Parathyroid adenoma (tissue), 2 donors: ENCODE data around the gene SUV39H2.
"Not testable (repeated sequence)": the region's sequence is repeated elsewhere in the genome, so short reads cannot be mapped to it uniquely, and the experiment has no call there.

Source experiments
- H2AFZ ChIP-seq: fragments of 300-600 bp; sonication (generic); one replicate; pipeline ENCODE4 v1.7.0; 2017; ENCODE audit warnings: antibody characterized with exemption, mild to moderate bottlenecking
- H3K27ac ChIP-seq: fragments of 300-600 bp; sonication (generic); one replicate; pipeline ENCODE4 v1.7.0; 2017
- H3K27me3 ChIP-seq: fragments of 300-600 bp; sonication (generic); one replicate; pipeline ENCODE4 v1.7.0; 2017; ENCODE audit warnings: low read length; ENCODE audit not compliant: control insufficient read depth, insufficient read depth
- H3K36me3 ChIP-seq: fragments of 300-600 bp; sonication (generic); one replicate; pipeline ENCODE4 v1.7.0; 2017; ENCODE audit warnings: low read length; ENCODE audit not compliant: control insufficient read depth, insufficient read depth
- H3K4me1 ChIP-seq: fragments of 300-600 bp; sonication (generic); one replicate; pipeline ENCODE4 v1.7.0; 2017; ENCODE audit warnings: control low read depth
- H3K4me2 ChIP-seq: fragments of 300-600 bp; sonication (generic); one replicate; pipeline ENCODE4 v1.7.0; 2017; ENCODE audit warnings: low read length
- H3K4me3 ChIP-seq: fragments of 300-600 bp; sonication (generic); one replicate; pipeline ENCODE4 v1.7.0; 2017; ENCODE audit warnings: low read depth, low read length
- H3K79me2 ChIP-seq: fragments of 300-600 bp; sonication (generic); one replicate; pipeline ENCODE4 v1.7.0; 2017; ENCODE audit warnings: control low read depth
- H3K9ac ChIP-seq: fragments of 300-600 bp; sonication (generic); one replicate; pipeline ENCODE4 v1.7.0; 2017; ENCODE audit warnings: mild to moderate bottlenecking
- H3K9me3 ChIP-seq: fragments of 300-600 bp; sonication (generic); one replicate; pipeline ENCODE4 v1.7.0; 2017; ENCODE audit warnings: low read length; ENCODE audit not compliant: control insufficient read depth
- TF ChIP-seq, protein P1 (sequence below): fragments of 300-600 bp; sonication (generic); IDR thresholded peaks from one replicate; pipeline ENCODE4 v1.7.0; 2017; ENCODE audit warnings: antibody characterized with exemption, mild to moderate bottlenecking
- donor health status: primary hyperparathyroidism.

Gene SUV39H2

DNA sequence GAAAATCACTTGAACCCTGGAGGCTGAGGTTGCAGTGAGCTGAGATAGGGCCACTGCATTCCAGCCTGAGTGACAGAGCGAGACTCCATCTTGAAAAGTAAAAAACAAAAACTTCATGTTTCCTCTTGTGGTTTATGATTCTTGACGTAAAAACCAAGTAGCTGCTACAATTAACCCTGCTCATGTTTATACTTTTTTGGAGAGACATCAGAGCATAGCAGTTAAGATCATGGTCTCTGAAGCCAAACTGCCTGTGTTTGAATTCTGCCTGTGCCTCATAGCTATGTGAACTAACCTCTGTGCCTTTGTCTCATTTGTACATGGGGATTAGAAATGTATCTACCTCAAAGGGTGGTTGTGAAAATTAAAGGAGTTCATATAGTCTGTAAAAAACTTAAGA, 27.2 kb downstream of the SUV39H2 start:
- Histone ChIP-seq H3K27ac (no peak overlapping the region), H3K79me2 (no peaks in the 10 kb centered on the region), H3K9me3 (no peaks in the 10 kb centered on the region), H3K36me3 (no peaks in the 10 kb centered on the region), H3K9ac (no peak overlapping the region), H3K27me3 (no peaks in the 10 kb centered on the region), H2AFZ (no peak overlapping the region), H3K4me1 (no peaks in the 10 kb centered on the region), H3K4me3 (no peak overlapping the region), H3K4me2 (no peak overlapping the region)
- TF ChIP-seq, protein P1, sequence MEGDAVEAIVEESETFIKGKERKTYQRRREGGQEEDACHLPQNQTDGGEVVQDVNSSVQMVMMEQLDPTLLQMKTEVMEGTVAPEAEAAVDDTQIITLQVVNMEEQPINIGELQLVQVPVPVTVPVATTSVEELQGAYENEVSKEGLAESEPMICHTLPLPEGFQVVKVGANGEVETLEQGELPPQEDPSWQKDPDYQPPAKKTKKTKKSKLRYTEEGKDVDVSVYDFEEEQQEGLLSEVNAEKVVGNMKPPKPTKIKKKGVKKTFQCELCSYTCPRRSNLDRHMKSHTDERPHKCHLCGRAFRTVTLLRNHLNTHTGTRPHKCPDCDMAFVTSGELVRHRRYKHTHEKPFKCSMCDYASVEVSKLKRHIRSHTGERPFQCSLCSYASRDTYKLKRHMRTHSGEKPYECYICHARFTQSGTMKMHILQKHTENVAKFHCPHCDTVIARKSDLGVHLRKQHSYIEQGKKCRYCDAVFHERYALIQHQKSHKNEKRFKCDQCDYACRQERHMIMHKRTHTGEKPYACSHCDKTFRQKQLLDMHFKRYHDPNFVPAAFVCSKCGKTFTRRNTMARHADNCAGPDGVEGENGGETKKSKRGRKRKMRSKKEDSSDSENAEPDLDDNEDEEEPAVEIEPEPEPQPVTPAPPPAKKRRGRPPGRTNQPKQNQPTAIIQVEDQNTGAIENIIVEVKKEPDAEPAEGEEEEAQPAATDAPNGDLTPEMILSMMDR: no peak

DNA sequence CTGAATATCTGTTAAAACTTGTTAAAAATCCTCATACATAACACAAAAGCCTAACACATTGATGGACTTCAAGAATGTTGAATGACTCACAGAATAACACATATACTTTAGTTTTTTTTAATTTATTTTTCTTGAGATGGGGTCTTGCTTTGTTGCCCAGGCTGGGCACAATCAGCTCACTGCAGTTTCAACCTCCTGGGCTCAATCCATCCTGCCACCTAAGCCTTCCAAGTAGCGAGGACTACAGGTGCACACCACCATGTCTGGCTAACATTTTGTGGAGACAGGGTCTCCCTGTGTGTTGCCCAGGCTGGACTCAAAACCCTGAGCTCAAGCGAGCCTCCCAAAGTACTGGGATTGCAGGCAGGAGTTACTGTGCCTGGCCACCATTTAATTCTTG, 28.1 kb downstream of the SUV39H2 start:
- no peak overlapping the region for H3K9ac ChIP-seq
- no peaks in the 10 kb centered on the region for H3K79me2 ChIP-seq
- H3K9me3 ChIP-seq: no peaks in the 10 kb centered on the region
- no peak overlapping the region for H3K4me2 ChIP-seq
- no peaks in the 10 kb centered on the region for H3K4me1 ChIP-seq
- H3K36me3 ChIP-seq: no peaks in the 10 kb centered on the region
- no peak overlapping the region for H2AFZ ChIP-seq
- TF ChIP-seq, protein P1: no peak
- no peak overlapping the region for H3K27ac ChIP-seq
- no peaks in the 10 kb centered on the region for H3K27me3 ChIP-seq
- no peak overlapping the region for H3K4me3 ChIP-seq

DNA sequence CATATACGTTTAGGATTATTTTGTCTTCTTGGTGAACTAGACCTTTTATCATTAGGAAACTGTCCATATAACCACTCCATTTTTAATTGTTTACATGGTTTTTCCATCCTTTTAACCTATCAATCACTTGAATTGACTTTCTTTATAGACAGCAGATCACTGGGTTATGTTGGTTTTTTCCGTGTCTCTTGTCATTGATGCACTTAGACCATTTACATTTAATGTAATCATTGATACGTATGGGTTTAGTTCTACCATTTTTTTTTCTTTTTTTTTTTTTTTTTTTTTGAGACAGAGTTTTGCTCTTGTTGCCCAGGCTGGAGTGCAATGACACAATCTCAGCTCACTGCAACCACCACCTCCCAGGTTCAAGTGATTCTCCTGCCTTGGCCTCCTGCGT, 28.9 kb downstream of the SUV39H2 start:
- not testable (repeated sequence) for H3K4me3 ChIP-seq, H3K27ac ChIP-seq, H3K9me3 ChIP-seq, H2AFZ ChIP-seq, H3K36me3 ChIP-seq, H3K4me1 ChIP-seq, H3K9ac ChIP-seq, H3K4me2 ChIP-seq, H3K79me2 ChIP-seq, H3K27me3 ChIP-seq

DNA sequence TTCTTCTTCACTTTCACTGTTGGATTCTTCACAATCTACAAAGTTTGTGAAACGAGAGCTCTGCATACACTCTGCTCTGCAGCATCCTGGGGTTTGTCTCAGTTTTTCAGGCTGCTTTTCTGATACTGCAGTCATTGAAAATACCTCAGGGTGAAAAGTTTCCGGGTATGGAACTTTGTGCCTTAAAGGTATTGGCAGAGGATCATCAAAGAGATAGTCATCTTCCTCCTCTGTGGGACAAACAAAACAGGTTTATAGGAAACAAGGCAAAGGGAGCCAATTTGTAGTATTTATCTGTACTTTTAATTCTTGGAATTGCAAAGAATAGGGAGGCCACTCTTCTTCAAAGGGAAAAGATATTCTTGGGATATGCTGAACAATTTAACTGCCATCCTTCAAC, 30.4 kb downstream of the SUV39H2 start:
- H3K4me2 ChIP-seq: no peak overlapping the region
- no peak overlapping the region for H3K4me3 ChIP-seq
- H3K4me1 ChIP-seq: no peaks in the 10 kb centered on the region
- no peaks in the 10 kb centered on the region for H3K79me2 ChIP-seq
- no peaks in the 10 kb centered on the region for H3K27me3 ChIP-seq
- H3K9me3 ChIP-seq: no peaks in the 10 kb centered on the region
- H3K9ac ChIP-seq: no peak overlapping the region
- no peak overlapping the region for H2AFZ ChIP-seq
- TF ChIP-seq, protein P1: no peak
- H3K27ac ChIP-seq: no peak overlapping the region
- no peaks in the 10 kb centered on the region for H3K36me3 ChIP-seq

DNA sequence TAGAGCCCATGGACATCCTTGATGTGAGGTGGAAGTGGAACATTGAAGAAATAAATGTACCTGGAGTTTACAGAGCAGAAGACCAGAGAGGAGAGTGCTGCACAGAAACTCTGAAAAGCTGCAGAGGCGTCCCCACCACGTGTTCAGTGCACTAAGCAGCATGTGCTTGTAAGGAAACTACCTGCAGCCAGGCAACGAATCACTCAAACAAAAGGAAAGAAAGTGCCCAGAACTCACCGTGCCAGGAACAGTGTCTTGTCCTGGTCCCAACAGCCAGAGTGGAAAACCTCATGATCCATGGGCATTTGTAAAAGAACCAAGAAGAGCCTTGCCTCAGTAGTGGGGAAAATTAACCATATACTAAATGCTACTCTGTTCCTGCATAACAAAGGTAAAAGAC, 32.3 kb downstream of the SUV39H2 start:
- Histone ChIP-seq H3K4me1 (no peaks in the 10 kb centered on the region), H2AFZ (no peak overlapping the region), H3K9ac (no peak overlapping the region), H3K4me3 (no peak overlapping the region), H3K4me2 (no peak overlapping the region), H3K36me3 (no peaks in the 10 kb centered on the region), H3K27ac (no peak overlapping the region), H3K27me3 (no peaks in the 10 kb centered on the region), H3K79me2 (no peaks in the 10 kb centered on the region), H3K9me3 (no peaks in the 10 kb centered on the region)
- TF ChIP-seq, protein P1: no peak
